HL-60 (cell line): ENCODE data around the gene ADGRL3.

Source experiments
- CTCF ChIP-seq: IDR thresholded peaks from one replicate; pipeline ENCODE4 v1.5.1; 2011; ENCODE audit warnings: low read length, control low read depth, inconsistent platforms; ENCODE audit not compliant: insufficient read depth
- GABPA ChIP-seq: IDR thresholded peaks from 2 replicates; pipeline ENCODE4 v1.6.1; 2012; ENCODE audit warnings: low read depth
- POLR2AphosphoS5 ChIP-seq: IDR thresholded peaks from 2 replicates; pipeline ENCODE4 v1.6.1; 2012; ENCODE audit warnings: low read depth
- REST ChIP-seq: IDR thresholded peaks from 2 replicates; pipeline ENCODE4 v1.6.1; 2012; ENCODE audit warnings: low read depth; ENCODE audit not compliant: insufficient replicate concordance
- SPI1 ChIP-seq: IDR thresholded peaks from 2 replicates; pipeline ENCODE4 v1.6.1; 2012; ENCODE audit warnings: low read depth, mild to moderate bottlenecking, borderline replicate concordance

GRCh38 chr4:61575796-61576195, 375.7 kb downstream of the ADGRL3 start:
- TF ChIP-seq CTCF (no peak), POLR2AphosphoS5 (no peak), REST (no peak), GABPA (no peak), SPI1 (no peak)
